Heart left ventricle (tissue), 13 donors: ENCODE results near the gene MRI1.

ENCODE experiments used
- POLR2A ChIP-seq, 2 donors: fragments of 450-650 bp; IDR thresholded peaks; one replicate each; pipeline ENCODE4 v1.6.1; 2017; ENCODE audit warnings: antibody characterized with exemption in 2 of 2, mild to moderate bottlenecking in 2 of 2, moderate library complexity in 2 of 2
- TF ChIP-seq, protein P1 (sequence below), 12 donors: fragments of 200-600 bp; sonication (generic) in 4 of 12; IDR thresholded peaks; one replicate each; pipeline versions ENCODE4 v1.5.0 to v1.8.0; 2018 to 2022; ENCODE audit warnings: antibody characterized with exemption in 12 of 12, mild to moderate bottlenecking in 5 of 12
- donor health status: ischemic (EF 13 %, LVEDD 7.1; RV severe dilation, severe dysfunction).
- donor health status: DM: no; HTN: yes; CAD: no.
- donor health status: DM: no; HTN: no; CAD: no.
- donor health status: ischemic (EF 25% LVEDD 6.9; RV normal size, moderate dysfunction).
- donor health status: ischemic (EF 25% LVEDD 5.7; RV mildly dilated, moderate dysfunction).
- donor health status: ischemic (EF 35%, LVEDD 5.7; RV mildly dilated, moderate dysfunction).
- donor health status: nonischemic (EF 11% LVEDD 7.7; RV severe dilation, severe dysfunction).
- donor health status: DM: yes; HTN: yes; CAD: no.
- donor health status: PGD.
- donor health status: ischemic (EF 29% LVEDD 5.4; RV normal size, mild dysfunction).
- donor health status: nonischemic (EF 23%, LVEDD 6.1; RV moderate dilation, normal function).

DNA sequence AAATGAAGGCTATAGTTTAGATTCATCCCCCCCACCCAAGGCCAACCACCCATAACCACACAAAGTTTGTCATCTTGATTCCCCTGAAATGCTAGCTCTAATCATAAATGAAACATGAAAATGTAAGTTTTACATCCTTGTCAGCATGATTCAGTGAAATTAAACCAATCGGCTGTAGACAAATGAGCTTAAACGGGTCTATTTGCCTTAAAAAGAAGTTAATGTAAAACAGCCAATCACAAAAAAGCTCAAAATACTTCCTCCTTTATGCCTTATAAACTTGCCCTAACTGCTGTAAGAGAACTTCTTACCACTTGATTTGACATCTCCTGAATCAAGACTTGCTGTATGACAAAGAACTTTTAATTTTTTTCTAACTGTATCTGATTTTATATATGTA, 34.5 kb upstream of the MRI1 start:
- TF ChIP-seq, protein P1, sequence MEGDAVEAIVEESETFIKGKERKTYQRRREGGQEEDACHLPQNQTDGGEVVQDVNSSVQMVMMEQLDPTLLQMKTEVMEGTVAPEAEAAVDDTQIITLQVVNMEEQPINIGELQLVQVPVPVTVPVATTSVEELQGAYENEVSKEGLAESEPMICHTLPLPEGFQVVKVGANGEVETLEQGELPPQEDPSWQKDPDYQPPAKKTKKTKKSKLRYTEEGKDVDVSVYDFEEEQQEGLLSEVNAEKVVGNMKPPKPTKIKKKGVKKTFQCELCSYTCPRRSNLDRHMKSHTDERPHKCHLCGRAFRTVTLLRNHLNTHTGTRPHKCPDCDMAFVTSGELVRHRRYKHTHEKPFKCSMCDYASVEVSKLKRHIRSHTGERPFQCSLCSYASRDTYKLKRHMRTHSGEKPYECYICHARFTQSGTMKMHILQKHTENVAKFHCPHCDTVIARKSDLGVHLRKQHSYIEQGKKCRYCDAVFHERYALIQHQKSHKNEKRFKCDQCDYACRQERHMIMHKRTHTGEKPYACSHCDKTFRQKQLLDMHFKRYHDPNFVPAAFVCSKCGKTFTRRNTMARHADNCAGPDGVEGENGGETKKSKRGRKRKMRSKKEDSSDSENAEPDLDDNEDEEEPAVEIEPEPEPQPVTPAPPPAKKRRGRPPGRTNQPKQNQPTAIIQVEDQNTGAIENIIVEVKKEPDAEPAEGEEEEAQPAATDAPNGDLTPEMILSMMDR (IDR thresholded peaks at IDR 0.05), result no peak
- no peak for TF ChIP-seq POLR2A (IDR thresholded peaks at IDR 0.05)
